EH (cell line): ENCODE data around the gene XPO6.
A peak's percentile ranks its signal among the peaks of the same experiment; 100 is the strongest.

ENCODE experiments used
- DNase-seq: peaks from one replicate; pipeline ENCODE4 v3.0.0-alpha.2; 2015; ENCODE audit warnings: low read depth

Gene XPO6

DNA sequence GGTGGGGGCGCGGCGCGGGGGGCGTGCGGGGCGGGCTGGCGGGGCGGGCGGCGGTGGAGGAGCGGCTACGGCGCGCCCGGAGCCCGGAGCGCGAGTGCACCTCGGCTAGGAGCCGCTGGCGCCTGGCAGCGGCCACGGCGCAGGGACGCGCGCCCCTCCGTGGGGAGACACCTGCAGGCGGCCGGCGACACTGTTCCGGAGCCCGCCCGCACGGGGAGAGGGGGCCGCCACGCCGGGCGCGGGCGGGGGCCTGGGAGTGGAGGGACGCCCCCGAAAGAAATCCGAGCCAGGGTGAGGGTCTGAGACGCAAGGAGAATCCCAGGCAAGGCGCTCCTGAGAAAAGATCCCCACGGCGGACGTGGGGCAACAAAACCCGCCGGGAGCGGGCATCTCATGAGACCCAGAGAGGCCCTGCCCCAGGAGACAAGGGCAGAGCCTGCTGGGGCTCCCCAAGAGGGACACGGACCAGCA, 148.1 kb downstream of the XPO6 start, which contains the start of gene GSG1L:
GSG1L (minus strand) TSS at position 124 of the 471 bp plus-strand sequence. CDS start 290 bp downstream, outside the sequence.
- DNase-seq, result no peak

DNA sequence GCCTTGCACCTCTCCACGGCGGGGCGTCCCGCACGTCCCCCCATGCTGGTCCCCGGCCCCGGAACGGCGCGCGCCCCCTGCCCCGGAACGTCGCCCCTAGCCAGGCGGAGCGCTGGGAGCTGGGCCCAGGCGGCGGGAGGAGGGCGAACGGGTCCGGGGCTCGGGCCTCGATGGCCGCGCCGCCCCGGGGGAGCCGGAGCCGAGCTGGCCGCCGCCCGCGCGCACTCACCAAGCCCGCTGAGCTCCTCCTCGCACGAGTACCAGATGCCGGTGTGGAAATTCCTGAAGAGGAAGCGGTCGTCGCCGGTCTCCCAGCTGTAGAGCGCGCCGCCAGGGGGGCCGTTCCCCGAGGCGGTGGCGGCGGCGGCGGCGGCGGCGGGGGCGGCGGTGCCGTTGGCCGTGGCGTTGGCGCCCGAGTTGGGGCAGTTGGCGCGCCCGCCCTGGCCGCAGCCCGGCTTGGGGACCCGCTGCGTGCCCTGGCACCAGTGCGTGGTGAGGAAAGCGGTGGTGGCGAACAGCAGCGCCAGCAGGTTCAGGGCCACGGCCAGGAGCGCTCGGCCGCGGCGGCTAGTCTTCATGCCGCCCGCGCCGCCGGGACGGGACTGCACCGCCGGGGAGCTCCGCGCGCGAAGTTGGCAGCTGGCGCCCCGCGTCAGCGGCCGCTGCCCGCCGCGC, 148.8 kb downstream of the XPO6 start:
- peak; percentile 32 for DNase-seq

DNA sequence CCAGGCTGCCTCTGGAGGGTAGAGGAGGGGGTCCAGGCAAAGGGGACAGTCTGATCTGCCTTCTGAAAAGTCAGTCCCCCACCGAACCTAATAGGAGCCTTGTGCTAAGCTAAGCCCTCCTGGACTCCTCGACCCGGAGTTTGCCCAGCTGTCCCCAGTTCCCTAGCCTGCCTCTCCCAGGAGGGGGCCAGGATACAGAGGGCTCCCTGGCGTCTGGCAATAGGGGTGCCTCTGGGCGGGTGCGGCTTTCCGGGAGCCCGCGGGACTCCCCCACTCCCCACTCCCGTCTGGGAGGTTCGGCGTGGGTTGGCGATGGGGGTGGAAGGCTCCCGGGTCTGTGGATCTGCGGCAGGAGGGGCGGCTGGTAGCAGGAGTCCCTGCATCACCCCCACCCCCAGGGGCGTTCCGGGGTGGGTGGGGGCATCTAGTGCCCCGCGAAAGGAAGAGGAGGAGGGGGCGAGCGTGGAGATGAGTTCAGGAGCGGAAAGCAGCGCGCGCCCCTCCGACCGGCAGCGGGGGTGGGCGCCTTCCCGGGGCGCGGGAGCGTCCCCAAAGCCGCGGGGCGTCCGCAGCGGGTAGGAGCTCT, 149.4 kb downstream of the XPO6 start:
- DNase-seq, result no peak

DNA sequence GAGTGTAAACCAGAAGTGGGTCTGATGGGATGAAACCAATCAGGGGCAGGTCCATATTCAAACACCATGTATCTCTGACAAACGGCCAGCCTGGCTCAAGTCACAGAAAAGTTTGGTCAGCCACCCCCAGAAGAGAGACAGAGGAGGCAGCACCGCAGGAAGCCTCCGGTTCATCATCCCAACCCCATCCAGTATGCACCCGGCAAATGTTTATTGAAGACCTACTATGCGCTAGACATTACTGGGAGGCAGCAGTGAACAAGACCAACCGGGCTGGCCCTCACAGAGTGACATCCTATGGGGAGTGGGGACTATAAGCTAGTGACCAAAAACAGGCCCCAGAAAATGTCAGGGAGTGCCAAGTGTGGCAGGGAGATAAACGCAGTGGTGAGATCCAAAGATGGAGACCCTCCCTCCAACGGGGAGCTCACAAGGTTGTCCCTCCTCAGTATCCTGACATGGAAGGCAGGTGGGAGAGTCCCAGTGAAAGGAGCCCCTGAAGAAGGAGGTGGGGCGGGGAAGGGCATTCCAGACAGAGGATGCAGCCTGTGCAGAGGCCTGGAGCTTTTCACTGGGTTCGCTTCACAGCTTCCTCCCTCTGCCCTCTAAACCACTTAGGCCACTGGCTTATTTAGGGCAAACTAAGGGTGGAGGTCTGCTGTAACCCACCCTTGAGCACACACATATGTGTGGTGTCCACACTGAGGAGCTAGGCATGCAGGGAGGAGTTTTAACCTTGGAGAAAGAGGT, 150.2 kb downstream of the XPO6 start:
- no peak for DNase-seq

DNA sequence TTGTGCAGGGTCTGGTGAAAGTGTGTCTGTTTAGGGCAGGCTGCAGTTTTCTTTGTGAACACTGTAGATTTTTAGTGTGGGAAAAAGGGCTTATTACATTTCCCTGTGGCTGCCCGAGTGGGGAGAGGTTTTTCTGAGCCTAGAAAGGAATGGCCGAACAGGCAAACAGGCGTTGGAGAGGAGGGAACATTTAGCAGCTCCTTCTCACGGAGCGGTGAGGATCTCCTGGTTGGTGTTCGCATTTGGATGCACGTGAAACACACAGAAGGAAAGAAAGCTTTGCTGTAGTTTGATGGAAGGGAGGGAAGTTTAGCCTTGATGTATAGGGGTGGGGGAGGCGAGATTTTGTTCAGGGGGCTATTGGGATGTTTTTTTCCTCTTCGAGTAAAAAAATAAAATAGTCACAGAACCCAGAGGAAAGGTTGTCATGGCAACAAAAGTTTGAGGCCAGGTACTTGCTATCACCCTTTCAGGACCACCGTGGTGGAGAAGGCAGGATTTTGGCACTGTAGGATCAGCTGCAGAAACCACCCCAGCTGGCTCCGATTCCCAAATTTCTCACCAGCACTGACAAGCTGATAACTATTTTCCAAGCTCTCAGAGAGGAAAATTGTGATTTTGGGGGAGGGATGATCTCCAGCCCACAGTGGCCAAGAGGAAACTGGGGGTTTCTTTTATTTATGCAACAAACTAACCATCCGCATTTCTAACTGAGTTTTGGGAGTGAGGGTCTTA, 151.8 kb downstream of the XPO6 start:
- DNase-seq, result no peak

DNA sequence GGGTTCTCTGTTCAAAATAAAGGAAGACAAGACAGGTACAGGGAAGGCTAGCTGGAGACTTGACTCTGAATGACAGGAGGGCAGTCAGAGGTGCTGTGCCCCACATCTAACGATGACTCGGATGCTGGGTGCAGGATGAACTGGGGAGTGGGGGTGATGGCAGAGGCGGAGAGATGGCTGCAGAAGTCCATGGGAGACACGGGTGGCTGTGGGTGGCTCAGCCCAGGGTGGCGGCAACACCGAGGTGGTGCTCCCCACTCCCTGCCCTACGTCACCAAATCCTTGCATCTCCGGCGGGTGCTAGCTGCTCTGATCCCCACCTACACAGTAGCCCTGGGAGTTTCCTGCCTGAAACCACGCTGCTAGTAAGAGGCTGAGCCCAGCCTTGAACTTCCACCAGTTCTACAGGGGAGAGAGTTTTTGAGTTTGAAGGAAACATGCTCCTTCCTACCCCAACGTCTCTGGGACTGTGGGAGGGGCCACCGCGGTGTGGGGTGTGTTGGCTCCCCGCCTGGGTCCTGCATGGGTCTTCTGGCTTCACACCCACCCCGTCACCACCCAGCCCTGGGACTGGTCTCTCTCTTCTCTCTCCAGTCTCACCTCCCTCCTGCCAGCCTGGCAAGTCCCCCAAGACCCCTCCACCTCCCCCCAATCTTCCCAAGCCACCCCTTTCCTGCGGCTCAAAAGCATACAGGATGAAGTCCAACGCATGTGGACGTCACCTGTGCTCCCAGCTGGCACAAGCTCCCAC, 152.8 kb downstream of the XPO6 start:
- no peak for DNase-seq

DNA sequence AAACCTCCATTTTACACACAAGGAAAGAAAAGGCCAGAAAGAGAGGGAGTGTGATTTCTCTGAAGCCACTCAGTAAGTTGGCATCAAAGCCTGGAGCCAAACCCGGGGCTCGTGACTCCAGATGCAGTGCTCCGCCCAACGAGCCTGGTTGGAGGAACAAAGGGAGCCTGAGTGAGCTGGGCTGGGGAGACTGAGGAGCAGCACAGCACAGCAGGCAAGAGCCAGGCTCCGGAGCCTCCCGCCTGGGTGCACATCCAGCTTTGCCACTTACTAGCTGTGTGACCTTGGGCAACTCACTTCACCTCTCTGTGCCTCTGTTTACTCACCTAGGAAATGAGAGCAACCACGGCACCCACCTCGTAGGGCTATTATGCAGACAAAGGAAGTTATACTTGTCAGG, 153.8 kb downstream of the XPO6 start:
- no peak for DNase-seq

DNA sequence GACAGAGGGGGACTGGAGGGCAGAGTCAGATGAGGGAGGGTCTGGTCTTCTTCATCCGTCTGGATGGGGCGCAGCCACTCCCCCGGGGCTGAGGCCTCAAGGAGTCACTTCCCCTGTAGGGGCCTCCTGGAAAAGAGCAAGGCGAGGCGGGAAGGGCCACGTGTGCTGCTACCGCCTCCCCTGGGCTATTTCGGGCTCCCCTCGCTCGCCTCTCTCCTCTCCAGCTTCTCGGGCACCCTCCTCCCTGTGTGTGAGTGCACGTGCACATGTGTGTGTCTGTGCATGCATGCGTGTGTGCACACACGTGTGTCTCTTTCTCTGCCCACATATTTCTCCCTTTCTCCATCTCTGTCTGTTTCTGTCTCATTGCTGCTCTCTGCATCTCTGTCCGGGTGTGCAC, 158.3 kb downstream of the XPO6 start:
- no peak for DNase-seq

DNA sequence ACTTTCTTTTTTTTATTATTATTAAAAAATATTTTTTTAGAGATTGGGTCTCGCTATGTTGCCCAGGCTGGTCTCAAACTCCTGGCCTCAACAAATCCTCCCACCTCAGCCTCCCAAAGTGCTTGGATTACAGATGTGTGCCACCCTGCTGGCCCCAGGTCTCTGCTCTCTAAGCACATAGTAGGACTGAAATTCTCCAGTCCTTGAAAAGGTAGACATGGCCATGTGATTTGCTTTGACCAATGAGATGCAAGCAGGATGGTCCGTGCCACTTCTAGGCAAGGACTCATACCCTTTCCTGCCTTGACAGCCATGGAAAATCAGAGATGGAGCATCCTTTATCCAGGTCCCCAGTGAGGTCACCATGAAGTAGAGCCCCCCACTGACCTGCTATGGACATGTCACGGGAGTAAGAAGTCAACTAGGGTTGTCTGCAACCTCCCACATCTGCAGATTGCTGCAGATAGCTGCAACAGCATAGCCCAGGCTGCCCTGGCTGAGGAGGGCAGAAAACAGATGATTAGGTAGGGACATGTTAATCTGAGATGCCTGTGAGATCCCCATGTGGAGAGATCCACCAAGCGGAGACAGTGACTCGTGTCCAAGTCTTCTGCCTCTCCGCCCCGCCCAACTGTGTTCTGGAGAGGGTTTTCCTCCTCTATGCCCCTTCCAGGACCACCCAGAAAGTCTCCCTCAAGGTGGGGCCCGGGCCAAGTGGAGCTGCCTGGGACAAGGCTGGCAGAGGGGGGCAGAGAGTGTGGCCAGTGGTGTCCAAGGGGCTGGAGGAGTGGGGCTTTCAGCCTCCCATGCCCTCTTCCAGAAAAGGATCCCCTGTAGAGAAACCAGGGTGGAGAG, 159.3 kb downstream of the XPO6 start:
- DNase-seq, result no peak

DNA sequence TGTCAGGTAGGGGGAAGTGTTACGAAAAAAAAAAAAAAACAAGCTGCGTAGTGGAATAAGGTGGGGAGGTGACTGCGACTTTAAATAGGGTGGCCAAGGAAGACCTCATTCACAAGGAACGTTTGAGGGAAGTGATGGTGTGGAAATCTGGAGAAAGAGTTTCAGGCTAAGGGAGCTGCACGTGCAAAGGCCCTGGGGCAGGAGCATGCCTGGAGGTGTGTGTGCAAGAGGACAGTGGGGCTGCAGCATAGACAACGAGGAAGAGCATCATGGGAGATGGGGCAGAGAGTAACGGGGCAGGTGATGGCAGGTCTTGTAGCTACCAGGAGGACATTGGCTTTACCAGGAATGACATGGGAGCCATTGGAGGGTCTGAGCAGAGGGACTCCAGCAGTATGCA, 160.3 kb downstream of the XPO6 start:
- DNase-seq, result no peak
